Vagina (tissue), 2 donors: ENCODE data around the gene NYAP2. TPM values are rescaled to one million over a fixed set of nuclear protein-coding genes. Genes with fewer than 3 reads are reported as not detected.

Experiments
- DNase-seq, 2 donors: peaks; one replicate each; pipeline ENCODE4 v3.0.0-alpha.2; 2017; ENCODE audit errors: extremely low spot score in 2 of 2
- H3K27ac ChIP-seq: fragments of 200-600 bp; sonication (generic); one replicate; pipeline ENCODE4 v1.5.1; 2019
- H3K27me3 ChIP-seq: fragments of 200-600 bp; sonication (generic); one replicate; pipeline ENCODE4 v1.5.1; 2019
- H3K36me3 ChIP-seq, 2 donors: fragments of 200-600 bp; sonication (generic); one replicate each; pipeline ENCODE4 v1.5.1; 2017 to 2019
- H3K4me1 ChIP-seq: fragments of 200-600 bp; sonication (generic); one replicate; pipeline ENCODE4 v1.5.1; 2019
- H3K4me3 ChIP-seq, 2 donors: fragments of 200-600 bp; sonication (generic); 1 replicate in 1 of 2; 2 replicates in 1 of 2; pipeline ENCODE4 v1.5.1; 2016 to 2019
- H3K9me3 ChIP-seq: fragments of 200-600 bp; sonication (generic); one replicate; pipeline ENCODE4 v1.5.1; 2019
- POLR2A ChIP-seq, 2 donors: fragments of 450-650 bp; IDR thresholded peaks; one replicate each; pipeline ENCODE4 v1.6.1; 2017; ENCODE audit warnings: antibody characterized with exemption in 2 of 2, mild to moderate bottlenecking in 2 of 2, moderate library complexity in 2 of 2
- POLR2AphosphoS5 ChIP-seq, 2 donors: sonication (generic); formaldehyde crosslinking; IDR thresholded peaks; one replicate each; pipeline ENCODE4 v1.9.0; 2017; ENCODE audit warnings: antibody characterized with exemption in 2 of 2, mild to moderate bottlenecking in 2 of 2, low read depth in 1 of 2; ENCODE audit not compliant: insufficient read depth in 1 of 2
- intact Hi-C: fragments of 100-400 bp; cut with DNase I; formaldehyde crosslinking; loops from one replicate; pipeline ENCODE4 v1.15.1; 2023
- total RNA-seq: library from RNA; depleted of rRNA; stranded (reverse); fragments of >200 nt; gene quantifications from one replicate; pipeline ENCODE4 v1.2.3, GENCODE V29; 2016
- TF ChIP-seq, protein P1 (sequence below), 3 experiments: fragments of 450-650 bp in 2 of 3; fragments of 200-600 bp in 1 of 3; sonication (generic) in 1 of 3; IDR thresholded peaks; one replicate each; pipeline ENCODE4 v1.5.1; 2017 to 2019; ENCODE audit warnings: antibody characterized with exemption in 3 of 3, mild to moderate bottlenecking in 2 of 3, moderate library complexity in 2 of 3

Gene NYAP2
- total RNA-seq, 1 donor from 2014 or later = 0.25 TPM

DNA sequence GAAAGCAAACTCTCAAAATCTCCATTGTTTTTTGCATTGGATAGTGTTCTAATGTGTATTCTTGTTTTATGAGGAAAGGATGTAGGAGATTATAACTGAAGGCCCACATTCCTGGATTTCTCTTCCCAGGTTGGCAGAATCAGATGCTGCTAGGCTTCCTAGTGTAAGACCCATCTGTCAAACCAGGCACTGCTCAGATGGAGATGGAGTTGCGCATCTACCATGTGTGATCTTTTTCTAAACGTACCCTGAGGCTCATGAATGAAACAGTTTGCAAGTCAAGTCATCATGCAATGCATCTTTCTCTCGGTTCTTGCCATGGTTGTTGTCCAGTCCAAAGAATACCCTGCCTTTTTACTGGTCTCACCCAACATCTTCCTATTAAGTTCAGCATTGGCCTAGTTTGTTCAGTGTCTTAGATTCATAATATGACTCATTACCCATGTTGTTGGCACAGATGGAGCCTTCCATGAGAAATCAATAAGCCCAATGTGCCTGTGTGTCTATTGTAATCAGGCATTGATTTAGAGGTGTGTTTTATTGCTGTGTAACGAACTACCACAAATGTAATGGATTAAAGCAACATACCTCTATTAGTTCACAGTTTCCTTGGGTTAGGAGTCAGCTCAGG, 127.4 kb downstream of the NYAP2 start:
- TF ChIP-seq, protein P1, sequence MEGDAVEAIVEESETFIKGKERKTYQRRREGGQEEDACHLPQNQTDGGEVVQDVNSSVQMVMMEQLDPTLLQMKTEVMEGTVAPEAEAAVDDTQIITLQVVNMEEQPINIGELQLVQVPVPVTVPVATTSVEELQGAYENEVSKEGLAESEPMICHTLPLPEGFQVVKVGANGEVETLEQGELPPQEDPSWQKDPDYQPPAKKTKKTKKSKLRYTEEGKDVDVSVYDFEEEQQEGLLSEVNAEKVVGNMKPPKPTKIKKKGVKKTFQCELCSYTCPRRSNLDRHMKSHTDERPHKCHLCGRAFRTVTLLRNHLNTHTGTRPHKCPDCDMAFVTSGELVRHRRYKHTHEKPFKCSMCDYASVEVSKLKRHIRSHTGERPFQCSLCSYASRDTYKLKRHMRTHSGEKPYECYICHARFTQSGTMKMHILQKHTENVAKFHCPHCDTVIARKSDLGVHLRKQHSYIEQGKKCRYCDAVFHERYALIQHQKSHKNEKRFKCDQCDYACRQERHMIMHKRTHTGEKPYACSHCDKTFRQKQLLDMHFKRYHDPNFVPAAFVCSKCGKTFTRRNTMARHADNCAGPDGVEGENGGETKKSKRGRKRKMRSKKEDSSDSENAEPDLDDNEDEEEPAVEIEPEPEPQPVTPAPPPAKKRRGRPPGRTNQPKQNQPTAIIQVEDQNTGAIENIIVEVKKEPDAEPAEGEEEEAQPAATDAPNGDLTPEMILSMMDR (IDR thresholded peaks at IDR 0.05) = no peak
- TF ChIP-seq POLR2AphosphoS5 (IDR thresholded peaks at IDR 0.05; ENCODE audit: insufficient read depth in 1 of 2, low read depth in 1 of 2) = no peak
- TF ChIP-seq POLR2A (IDR thresholded peaks at IDR 0.05) = no peak
- no peaks in the 10 kb centered on the region for H3K9me3 ChIP-seq
- intact Hi-C loops = no loop called here
- H3K27ac ChIP-seq = no peak overlapping the region
- no peaks in the 10 kb centered on the region for H3K36me3 ChIP-seq
- no peaks in the 10 kb centered on the region for H3K27me3 ChIP-seq
- H3K4me3 ChIP-seq = no peak overlapping the region
- DNase-seq = no peak
- no peaks in the 10 kb centered on the region for H3K4me1 ChIP-seq

DNA sequence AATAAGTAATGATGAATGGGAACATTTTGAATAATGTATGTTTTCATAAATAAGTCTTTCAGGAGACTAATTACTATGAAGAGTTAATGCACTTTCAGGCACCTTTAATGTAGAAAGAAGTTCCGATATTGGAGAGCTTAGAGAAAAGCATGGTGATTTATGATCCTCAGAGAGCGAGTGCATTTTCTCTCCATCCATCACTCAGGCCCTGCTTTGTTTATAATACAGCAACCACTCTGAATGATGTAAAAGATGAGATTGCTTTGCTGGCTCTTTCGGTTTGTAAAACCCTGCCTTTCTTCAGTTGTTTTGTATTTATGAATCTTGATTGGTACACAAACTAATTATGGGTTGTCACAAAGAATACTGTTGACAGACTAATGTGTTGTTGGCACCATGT, 132.0 kb downstream of the NYAP2 start:
- Histone ChIP-seq H3K36me3 (no peaks in the 10 kb centered on the region), H3K4me1 (no peaks in the 10 kb centered on the region), H3K9me3 (no peaks in the 10 kb centered on the region), H3K27me3 (no peaks in the 10 kb centered on the region), H3K4me3 (no peak overlapping the region), H3K27ac (no peak overlapping the region)
- TF ChIP-seq, protein P1 (IDR thresholded peaks at IDR 0.05) = no peak
- no peak for TF ChIP-seq POLR2A (IDR thresholded peaks at IDR 0.05)
- no peak for TF ChIP-seq POLR2AphosphoS5 (IDR thresholded peaks at IDR 0.05; ENCODE audit: insufficient read depth in 1 of 2, low read depth in 1 of 2)
- no peak for DNase-seq
- intact Hi-C loops = no loop called here

DNA sequence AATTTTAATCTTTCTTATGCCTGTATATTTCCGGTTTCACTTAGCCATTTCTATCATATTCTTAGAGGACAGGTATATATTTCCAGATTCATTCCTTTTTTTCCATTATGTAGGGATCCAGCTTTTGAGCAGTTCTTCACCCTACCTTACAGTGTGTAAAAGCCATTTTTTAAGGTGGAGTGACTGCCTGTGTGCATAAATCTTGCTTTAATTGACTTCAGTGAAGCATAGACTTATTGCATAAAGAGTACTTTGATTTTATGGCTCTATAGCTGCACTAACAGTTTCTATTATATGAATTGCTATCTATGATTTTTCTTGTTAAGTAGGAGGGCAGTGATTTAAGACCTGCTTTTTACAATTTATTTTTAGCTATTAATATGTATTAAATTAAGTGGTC, 132.6 kb downstream of the NYAP2 start:
- Histone ChIP-seq H3K9me3 (no peaks in the 10 kb centered on the region), H3K4me1 (no peaks in the 10 kb centered on the region), H3K36me3 (no peaks in the 10 kb centered on the region), H3K27ac (no peak overlapping the region), H3K27me3 (no peaks in the 10 kb centered on the region), H3K4me3 (no peak overlapping the region)
- no peak for TF ChIP-seq POLR2AphosphoS5 (IDR thresholded peaks at IDR 0.05; ENCODE audit: insufficient read depth in 1 of 2, low read depth in 1 of 2)
- no peak for TF ChIP-seq POLR2A (IDR thresholded peaks at IDR 0.05)
- TF ChIP-seq, protein P1 (IDR thresholded peaks at IDR 0.05) = no peak
- intact Hi-C loops = no loop called here
- no peak for DNase-seq

DNA sequence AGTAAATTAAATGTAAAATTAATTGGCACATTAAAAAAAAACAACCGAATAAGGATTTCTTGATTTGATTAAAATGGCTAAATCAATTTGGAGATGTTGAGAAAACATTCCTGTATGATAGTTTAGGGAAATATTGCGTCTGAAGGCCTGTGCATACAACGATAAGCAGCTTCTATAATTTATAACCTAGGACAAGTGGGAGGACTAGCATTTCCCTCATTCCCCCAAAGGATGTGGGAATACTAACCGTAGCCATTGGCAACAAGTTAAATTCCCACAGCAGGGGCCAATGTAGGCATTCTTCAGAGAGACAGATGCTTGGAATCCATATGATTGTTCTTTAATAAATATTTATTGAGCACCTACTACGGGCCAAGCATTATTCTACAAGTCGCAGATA, 134.5 kb downstream of the NYAP2 start:
- no peak for TF ChIP-seq POLR2A (IDR thresholded peaks at IDR 0.05)
- TF ChIP-seq, protein P1 (IDR thresholded peaks at IDR 0.05) = no peak
- no peak for TF ChIP-seq POLR2AphosphoS5 (IDR thresholded peaks at IDR 0.05; ENCODE audit: insufficient read depth in 1 of 2, low read depth in 1 of 2)
- no peaks in the 10 kb centered on the region for H3K36me3 ChIP-seq
- no peak overlapping the region for H3K27ac ChIP-seq
- H3K4me3 ChIP-seq = no peak overlapping the region
- no peaks in the 10 kb centered on the region for H3K4me1 ChIP-seq
- DNase-seq = no peak
- no peaks in the 10 kb centered on the region for H3K27me3 ChIP-seq
- H3K9me3 ChIP-seq = no peaks in the 10 kb centered on the region
- intact Hi-C loops = no loop called here

GRCh38 chr2:225534697-225535096, 135.2 kb downstream of the NYAP2 start:
- H3K9me3 ChIP-seq = no peaks in the 10 kb centered on the region
- no peaks in the 10 kb centered on the region for H3K27me3 ChIP-seq
- DNase-seq = no peak
- no peak for TF ChIP-seq POLR2AphosphoS5 (IDR thresholded peaks at IDR 0.05; ENCODE audit: insufficient read depth in 1 of 2, low read depth in 1 of 2)
- TF ChIP-seq, protein P1 (IDR thresholded peaks at IDR 0.05) = no peak
- no peak for TF ChIP-seq POLR2A (IDR thresholded peaks at IDR 0.05)
- no peak overlapping the region for H3K4me3 ChIP-seq
- H3K4me1 ChIP-seq = no peaks in the 10 kb centered on the region
- intact Hi-C loops = no loop called here
- H3K27ac ChIP-seq = no peak overlapping the region
- H3K36me3 ChIP-seq = no peaks in the 10 kb centered on the region
